Measurements from ENCODE around the gene SYNGR1. TPM values are rescaled to one million over a fixed set of nuclear protein-coding genes. Genes with fewer than 3 reads are reported as not detected.
A peak's percentile ranks its signal among the peaks of the same experiment; 100 is the strongest.
"Not testable (repeated sequence)": the region's sequence is repeated elsewhere in the genome, so short reads cannot be mapped to it uniquely, and the experiment has no call there.

The SYNGR1 gene
- total RNA-seq, 1 experiment from 2014 or later, result 48.0 TPM

DNA sequence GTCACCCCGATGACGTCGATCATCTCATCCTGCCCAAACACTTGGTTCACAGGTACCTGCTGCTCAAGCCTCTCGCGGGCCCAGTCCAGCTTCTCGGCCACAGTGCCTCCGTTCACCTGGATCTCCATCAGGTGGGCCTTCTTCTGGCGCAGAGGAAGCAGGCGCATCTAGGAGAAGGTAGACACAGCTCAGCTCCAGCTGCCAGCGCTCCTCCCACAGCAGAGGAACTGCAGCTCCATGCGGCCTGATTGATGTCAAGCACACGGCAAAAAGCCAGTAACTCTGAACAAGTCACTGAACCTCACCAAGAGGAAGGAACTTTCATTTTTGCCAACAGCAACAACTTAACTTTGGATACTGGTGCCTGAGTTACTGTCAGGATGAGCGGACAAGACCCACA, 34.4 kb upstream of the SYNGR1 start:
- no peak for DNase-seq (ENCODE audit: low spot score)
- in situ Hi-C loops (cut with HindIII; ENCODE audit: low sequenced_read_pairs), result loop anchor here (5.0 kb wide), 1 partner anchor 87 kb away; no protein-coding TSS in a partner anchor

DNA sequence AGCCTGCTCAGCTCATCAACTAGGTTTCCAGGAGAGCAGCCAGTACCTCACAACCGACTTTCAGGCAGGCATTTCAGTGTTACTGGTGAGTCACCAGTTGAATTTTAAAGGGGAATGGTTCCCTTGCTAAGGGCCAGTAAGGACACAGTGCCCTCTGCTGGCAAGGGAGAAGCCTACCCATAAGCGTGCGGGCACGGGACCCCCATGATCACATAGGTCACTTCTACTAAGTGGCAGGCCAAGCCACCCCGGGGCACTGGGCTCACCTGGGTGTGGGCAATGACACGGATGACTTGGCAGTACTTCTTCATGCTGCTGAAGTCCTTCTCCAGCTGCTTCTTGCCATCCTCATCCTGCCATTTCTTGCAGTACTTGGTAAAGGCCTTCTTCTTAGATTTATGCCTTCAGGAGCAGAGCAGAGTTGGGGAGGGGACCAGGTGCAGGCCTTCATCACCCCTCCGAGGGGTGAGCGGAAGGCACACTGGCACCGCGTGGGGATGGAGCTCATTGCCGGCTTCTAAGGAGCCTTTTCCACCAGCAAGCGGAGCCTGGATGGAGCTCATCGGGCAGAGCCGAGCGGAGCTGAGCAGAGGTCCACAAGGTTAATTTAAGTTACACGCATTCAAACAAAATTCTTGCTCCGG, 33.2 kb upstream of the SYNGR1 start:
- in situ Hi-C loops (cut with HindIII; ENCODE audit: low sequenced_read_pairs), result loop anchor here (5.0 kb wide), 1 partner anchor 86 kb away; no protein-coding TSS in a partner anchor
- DNase-seq (ENCODE audit: low spot score), result peak; percentile 84

DNA sequence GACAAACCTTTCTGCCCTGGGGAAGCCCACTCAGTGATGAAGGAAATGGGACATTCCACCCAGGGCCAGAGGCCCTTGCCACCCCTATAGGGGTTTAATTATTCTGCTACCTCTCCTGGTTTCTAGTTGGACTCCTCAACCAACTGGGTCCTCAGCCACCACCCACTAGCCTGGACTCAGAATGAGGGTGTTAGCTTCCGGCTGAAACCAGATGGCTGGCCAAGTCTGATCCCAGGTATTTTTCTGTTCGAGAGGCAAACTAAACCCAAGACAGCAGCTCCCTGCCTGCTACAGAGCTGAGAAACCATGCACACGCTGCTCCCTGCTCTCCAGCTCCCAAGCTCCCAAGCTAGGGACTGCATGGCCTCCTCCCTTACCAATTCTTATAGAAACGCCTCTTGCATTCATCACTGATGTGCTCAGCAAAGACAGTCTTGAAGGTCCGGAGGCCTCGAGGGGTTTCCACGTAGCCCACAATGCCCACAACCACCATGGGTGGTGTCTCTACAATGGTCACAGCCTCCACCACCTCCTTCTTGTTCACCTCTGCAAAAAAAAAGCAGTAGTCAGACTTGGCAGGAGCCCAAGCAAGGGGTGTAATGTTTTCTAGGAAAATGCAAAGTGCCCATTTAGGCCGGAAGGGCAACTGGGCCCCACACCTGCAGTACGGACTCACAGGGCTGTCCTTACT, 32.6 kb upstream of the SYNGR1 start:
- in situ Hi-C loops (cut with HindIII; ENCODE audit: low sequenced_read_pairs), result loop anchor here (5.0 kb wide), 1 partner anchor 85 kb away; no protein-coding TSS in a partner anchor
- no peak for DNase-seq (ENCODE audit: low spot score)

DNA sequence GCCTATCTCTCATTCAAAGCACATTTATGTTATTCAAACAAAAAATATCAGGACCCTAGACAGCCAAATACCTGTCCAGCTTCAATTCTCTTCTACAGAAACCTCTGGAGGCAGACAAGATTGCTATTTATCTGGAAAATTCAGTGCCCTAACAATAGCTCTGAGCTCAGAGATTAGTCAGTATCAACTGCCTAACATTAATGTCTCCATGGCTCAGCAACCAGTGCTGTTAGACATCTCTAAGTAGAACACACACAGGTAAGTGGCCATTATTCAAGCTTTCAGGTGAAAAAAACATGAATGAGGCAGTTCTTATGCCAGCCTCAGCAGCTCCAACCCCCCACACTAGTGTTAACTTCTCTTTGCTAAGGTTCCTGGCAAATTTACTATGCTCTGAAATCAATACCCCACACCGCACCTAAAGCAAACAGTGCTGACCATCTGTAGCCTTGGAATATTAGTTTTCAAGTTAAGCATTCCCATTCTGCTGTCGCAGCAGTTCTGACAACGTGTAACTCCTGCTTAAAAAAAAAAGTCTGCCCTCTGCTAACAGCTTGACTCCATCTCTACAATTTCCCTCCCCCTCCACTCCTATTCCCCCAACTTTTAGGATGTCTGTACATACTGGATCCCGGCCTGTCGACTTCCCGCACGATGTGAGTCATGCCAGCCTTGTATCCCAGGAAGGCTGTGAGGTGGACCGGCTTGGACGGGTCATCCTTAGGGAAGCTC, 31.9 kb upstream of the SYNGR1 start:
- in situ Hi-C loops (cut with HindIII; ENCODE audit: low sequenced_read_pairs), result loop anchor here (5.0 kb wide), 1 partner anchor 84 kb away; no protein-coding TSS in a partner anchor
- no peak for DNase-seq (ENCODE audit: low spot score)

- in situ Hi-C loops (cut with HindIII; ENCODE audit: low sequenced_read_pairs), result loop anchor here (5.0 kb wide), 1 partner anchor 84 kb away; no protein-coding TSS in a partner anchor
- no peak for DNase-seq (ENCODE audit: low spot score)
Measured at GRCh38 chr22:39318507-39319283, 31.1 kb upstream of the SYNGR1 start.

DNA sequence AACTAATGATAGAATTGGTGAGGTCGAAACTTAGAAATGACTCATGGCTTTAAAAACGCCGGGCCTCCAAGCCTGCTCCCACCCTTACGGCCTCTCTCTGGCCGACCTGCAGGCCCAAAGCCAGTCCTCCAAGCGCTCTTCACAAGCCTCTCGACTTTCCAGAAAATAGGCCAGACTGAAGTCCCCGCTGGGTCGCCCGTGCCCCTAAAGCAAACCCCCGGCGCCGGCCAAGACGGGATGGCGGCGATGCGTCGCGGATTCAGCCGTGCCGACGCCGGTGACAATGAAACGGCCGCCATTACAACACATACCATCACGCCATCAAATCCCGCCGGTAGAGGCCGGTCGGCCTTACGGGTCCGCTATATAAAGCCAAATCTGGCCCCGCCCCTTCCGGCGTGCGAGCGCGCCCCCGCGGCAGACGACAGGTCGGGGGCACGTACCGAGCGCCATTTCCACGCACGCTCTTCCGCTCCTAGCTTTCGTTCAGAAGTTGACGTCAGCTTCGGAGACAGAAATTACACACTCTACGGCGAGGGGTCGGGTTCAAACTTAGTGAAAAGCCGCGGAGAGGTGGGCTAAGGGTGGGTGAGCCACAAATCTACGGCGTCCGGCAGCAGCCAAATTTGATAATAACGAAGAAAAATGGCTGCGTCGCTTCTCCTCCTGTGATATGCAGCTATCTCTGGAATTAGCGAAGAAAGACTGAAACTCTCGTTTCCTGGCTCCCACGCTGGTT, 30.3 kb upstream of the SYNGR1 start, which contains the start of gene RPL3:
RPL3 (minus strand) TSS at position 340 of the 739 bp plus-strand sequence; CDS start at position 314, 26 bp downstream.
- in situ Hi-C loops (cut with HindIII; ENCODE audit: low sequenced_read_pairs), result loop anchor here (5.0 kb wide), 1 partner anchor 83 kb away; no protein-coding TSS in a partner anchor
- peak; percentile 98 for DNase-seq (ENCODE audit: low spot score)

GRCh38 chr22:39320616-39321029, 29.2 kb upstream of the SYNGR1 start:
- DNase-seq (ENCODE audit: low spot score); in situ Hi-C loops (cut with HindIII; ENCODE audit: low sequenced_read_pairs): not testable (repeated sequence)

DNA sequence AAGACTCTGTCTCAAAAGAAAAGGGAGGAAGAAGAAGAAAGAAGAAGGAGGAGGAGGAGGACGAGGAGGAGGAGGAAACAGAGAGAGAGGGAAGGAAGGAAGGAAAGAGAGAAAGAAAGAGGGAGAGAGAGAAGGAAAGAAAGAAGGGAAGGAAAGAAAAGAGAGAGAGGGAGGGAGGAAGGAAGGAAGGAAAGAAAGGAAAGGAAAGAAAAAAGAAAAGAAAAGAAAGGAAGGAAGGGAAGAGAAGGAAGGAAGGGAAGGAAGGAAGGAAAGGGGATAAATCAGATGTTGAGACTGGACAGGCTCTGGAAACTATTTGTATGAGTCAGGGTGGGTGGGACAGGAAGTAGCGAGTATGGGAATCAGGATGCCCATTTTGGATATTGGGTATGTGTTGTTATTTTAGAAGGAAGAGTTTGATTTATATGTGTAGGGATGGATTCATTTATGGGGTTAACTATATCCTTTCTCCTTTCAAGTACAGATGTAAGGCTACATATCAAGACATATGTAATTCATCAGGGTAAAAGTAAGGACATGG, 24.3 kb upstream of the SYNGR1 start:
- no peak for DNase-seq (ENCODE audit: low spot score)
- in situ Hi-C loops (cut with HindIII; ENCODE audit: low sequenced_read_pairs), result no loop called here

GRCh38 chr22:39327995-39328754, 21.6 kb upstream of the SYNGR1 start:
- no peak for DNase-seq (ENCODE audit: low spot score)
- in situ Hi-C loops (cut with HindIII; ENCODE audit: low sequenced_read_pairs), result no loop called here

GRCh38 chr22:39330553-39330952, 19.2 kb upstream of the SYNGR1 start:
- DNase-seq (ENCODE audit: low spot score); in situ Hi-C loops (cut with HindIII; ENCODE audit: low sequenced_read_pairs): not testable (repeated sequence)

- no peak for DNase-seq (ENCODE audit: low spot score)
- in situ Hi-C loops (cut with HindIII; ENCODE audit: low sequenced_read_pairs), result no loop called here
Measured at GRCh38 chr22:39332441-39333064, 17.2 kb upstream of the SYNGR1 start.

- in situ Hi-C loops (cut with HindIII; ENCODE audit: low sequenced_read_pairs), result no loop called here
- DNase-seq (ENCODE audit: low spot score), result no peak
Measured at GRCh38 chr22:39336411-39336810, 13.4 kb upstream of the SYNGR1 start.

DNA sequence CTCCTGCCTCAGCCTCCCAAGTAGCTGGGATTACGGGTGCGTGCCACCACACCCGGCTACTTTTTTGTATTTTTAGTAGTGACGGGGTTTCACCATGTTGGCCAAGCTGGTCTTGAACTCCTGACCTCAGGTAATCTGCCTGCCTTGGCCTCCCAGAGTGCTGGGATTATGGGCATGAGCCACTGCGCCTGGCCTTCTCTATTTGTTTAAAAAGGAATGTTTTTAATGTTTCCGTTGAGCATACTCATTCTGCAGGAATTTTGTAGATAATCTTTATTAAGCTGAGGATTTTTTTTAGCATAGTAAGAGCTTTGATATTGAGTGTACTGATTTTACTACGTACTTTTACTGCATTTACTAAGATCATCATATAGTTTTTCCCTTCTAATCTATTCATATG, 10.0 kb upstream of the SYNGR1 start:
- DNase-seq (ENCODE audit: low spot score); in situ Hi-C loops (cut with HindIII; ENCODE audit: low sequenced_read_pairs): not testable (repeated sequence)

DNA sequence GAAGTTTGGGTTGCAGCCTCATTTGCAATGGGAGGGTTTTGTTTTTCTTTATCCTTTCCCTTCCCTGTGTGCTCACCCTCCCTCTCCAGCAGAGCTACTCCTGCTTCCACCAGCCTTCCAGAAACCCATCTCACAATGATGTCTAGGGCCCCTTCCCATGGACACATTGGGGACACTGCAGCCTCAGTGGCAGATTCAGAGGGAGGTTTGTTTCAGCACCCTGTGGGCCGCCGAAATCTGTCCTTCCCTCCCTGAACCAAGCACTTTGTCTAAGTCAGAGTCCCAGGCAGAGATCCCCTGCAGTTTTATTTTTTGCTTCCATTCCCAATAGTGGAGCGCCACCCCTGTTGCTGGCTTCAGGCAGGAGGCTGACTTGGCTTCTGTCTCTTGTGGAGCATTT, 8.6 kb upstream of the SYNGR1 start:
- in situ Hi-C loops (cut with HindIII; ENCODE audit: low sequenced_read_pairs), result no loop called here
- no peak for DNase-seq (ENCODE audit: low spot score)

DNA sequence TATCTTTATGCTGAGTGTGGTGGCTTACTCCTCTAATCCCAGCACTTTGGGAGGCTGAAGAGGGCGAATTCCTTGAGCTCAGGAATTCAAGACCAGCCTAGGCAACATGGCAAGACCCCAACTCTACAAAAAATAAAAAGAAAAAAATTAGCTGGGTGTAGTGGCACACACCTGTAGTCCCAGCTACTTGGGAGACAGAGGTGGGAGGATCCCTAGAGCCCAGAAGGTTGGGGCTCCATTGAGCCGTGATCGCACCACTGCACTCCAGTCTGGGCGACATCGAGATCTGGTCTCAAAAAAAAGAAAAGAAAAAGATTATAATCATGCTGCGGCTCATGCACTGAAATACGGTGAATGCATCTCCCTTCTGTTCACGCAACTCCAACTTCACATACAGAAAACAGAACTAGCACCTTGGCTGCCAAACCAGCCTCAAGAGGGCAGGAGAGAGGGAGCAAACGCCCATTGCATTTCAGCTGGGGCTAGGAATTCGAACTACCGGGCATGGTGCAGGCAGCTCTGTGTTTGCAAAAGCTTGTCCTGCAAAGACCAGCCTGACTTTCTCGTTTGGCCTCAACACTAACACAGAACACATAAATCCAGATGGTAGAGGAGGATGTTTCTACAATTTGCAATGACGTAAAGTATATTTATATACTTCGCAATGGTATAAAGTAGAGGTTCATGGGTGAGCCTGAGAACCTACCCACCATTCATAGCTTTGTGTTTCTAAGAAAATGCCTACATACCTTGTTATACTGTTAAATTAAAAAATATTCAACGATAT, 6.3 kb upstream of the SYNGR1 start:
- peak; percentile 95 for DNase-seq (ENCODE audit: low spot score)
- in situ Hi-C loops (cut with HindIII; ENCODE audit: low sequenced_read_pairs), result no loop called here

DNA sequence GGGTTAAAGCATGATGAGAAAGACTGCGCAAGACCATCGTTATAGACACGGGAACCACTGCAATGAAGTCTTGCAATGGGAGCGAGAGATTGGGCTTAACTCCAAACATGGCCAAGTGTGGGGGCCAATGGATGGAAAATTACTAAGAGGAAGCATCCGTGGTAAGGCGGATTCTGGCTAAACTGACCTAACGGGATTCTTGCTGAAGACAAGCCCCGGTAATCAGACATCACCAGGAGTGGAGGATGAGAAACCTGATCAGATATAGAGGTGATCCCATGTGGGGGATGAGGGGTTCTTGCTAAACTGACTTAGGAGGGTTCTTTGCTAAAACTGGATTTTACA, 5.8 kb upstream of the SYNGR1 start:
- in situ Hi-C loops (cut with HindIII; ENCODE audit: low sequenced_read_pairs), result no loop called here
- DNase-seq (ENCODE audit: low spot score), result peak; percentile 75

Data from G401 (cell line).